Right lobe of liver (tissue), 4 donors: Measurements from ENCODE around the gene SSR3.

Source experiments
- CTCF ChIP-seq, 4 donors: fragments of 200-600 bp in 3 of 4; fragments of 450-650 bp in 1 of 4; IDR thresholded peaks; one replicate each; pipeline versions ENCODE4 v1.5.1 to v1.8.0; 2016 to 2022; ENCODE audit warnings: antibody characterized with exemption in 4 of 4, mild to moderate bottlenecking in 2 of 4
- POLR2A ChIP-seq: fragments of 450-650 bp; IDR thresholded peaks from one replicate; pipeline ENCODE4 v1.6.1; 2017; ENCODE audit warnings: antibody characterized with exemption, mild to moderate bottlenecking
- donor health status: DM: no; HTN: no; CAD: no.
- donor health status: DM: no; HTN: no; CAD: no.
- donor health status: DM: no; HTN: yes; CAD: no.

- no peak for TF ChIP-seq CTCF (IDR thresholded peaks at IDR 0.05)
- TF ChIP-seq POLR2A = no peak
Measured at GRCh38 chr3:156548041-156548687, 6.8 kb downstream of the SSR3 start.
